MM.1S (cell line): ENCODE measurements around the gene EPHB1.

ENCODE experiments used
- DNase-seq: peaks from one replicate; pipeline ENCODE4 v3.0.0-alpha.2; 2015
- H2AFZ ChIP-seq: fragments of 300-600 bp; sonication (generic); 2 replicates; pipeline ENCODE4 v1.6.0; 2016; ENCODE audit warnings: antibody characterized with exemption, low read length
- H3F3A ChIP-seq: fragments of 300-600 bp; sonication (generic); 2 replicates; pipeline ENCODE4 v1.6.1; 2016; ENCODE audit warnings: mild to moderate bottlenecking, antibody characterized with exemption, low read length, moderate library complexity, mixed read lengths; ENCODE audit not compliant: insufficient read depth
- H3K27ac ChIP-seq: fragments of 300-600 bp; sonication (generic); 2 replicates; pipeline ENCODE4 v1.5.1; 2016; ENCODE audit warnings: mild to moderate bottlenecking, low read length
- H3K27me3 ChIP-seq: fragments of 300-600 bp; sonication (generic); replicated peaks from 2 replicates; pipeline ENCODE4 v1.6.0; 2016; ENCODE audit warnings: low read length; ENCODE audit not compliant: insufficient read depth
- H3K36me3 ChIP-seq: fragments of 300-600 bp; sonication (generic); replicated peaks from 2 replicates; pipeline ENCODE4 v1.6.1; 2016; ENCODE audit warnings: mild to moderate bottlenecking, low read length, mixed read lengths; ENCODE audit not compliant: insufficient read depth
- H3K4me1 ChIP-seq: fragments of 300-600 bp; sonication (generic); 2 replicates; pipeline ENCODE4 v1.6.1; 2016; ENCODE audit warnings: low read length, mixed read lengths
- H3K4me2 ChIP-seq: fragments of 300-600 bp; sonication (generic); 2 replicates; pipeline ENCODE4 v1.6.0; 2016; ENCODE audit warnings: low read depth, low read length
- H3K4me3 ChIP-seq: fragments of 300-600 bp; sonication (generic); 2 replicates; pipeline ENCODE4 v1.5.1; 2016; ENCODE audit warnings: low read length, mixed read lengths
- H3K79me2 ChIP-seq: fragments of 300-600 bp; sonication (generic); 2 replicates; pipeline ENCODE4 v1.6.1; 2016; ENCODE audit warnings: mixed run types, low read length, mixed read lengths
- H3K9ac ChIP-seq: fragments of 300-600 bp; sonication (generic); 2 replicates; pipeline ENCODE4 v1.6.1; 2016; ENCODE audit warnings: low read length, mixed read lengths
- H3K9me2 ChIP-seq: fragments of 300-600 bp; sonication (generic); replicated peaks from 2 replicates; pipeline ENCODE4 v1.6.1; 2016; ENCODE audit warnings: mild to moderate bottlenecking, low read length, mixed read lengths; ENCODE audit not compliant: insufficient read depth
- H3K9me3 ChIP-seq: fragments of 300-600 bp; sonication (generic); replicated peaks from 2 replicates; pipeline ENCODE4 v1.6.1; 2016; ENCODE audit warnings: mild to moderate bottlenecking, low read length, mixed read lengths; ENCODE audit not compliant: insufficient read depth
- H4K20me1 ChIP-seq: fragments of 300-600 bp; sonication (generic); 2 replicates; pipeline ENCODE4 v1.6.1; 2016; ENCODE audit warnings: mild to moderate bottlenecking, low read length, moderate library complexity, mixed read lengths; ENCODE audit not compliant: insufficient read depth
- EZH2 ChIP-seq: fragments of 300-600 bp; sonication (generic); optimal IDR thresholded peaks from 2 replicates; pipeline ENCODE3; 2017; ENCODE audit warnings: low read depth, mild to moderate bottlenecking, antibody characterized with exemption, low read length, mixed read lengths
- EZH2phosphoT487 ChIP-seq: fragments of 300-600 bp; sonication (generic); IDR thresholded peaks from 2 replicates; pipeline ENCODE4 v1.6.1; 2018; ENCODE audit warnings: antibody characterized with exemption, low read length
- TF ChIP-seq, protein P1 (sequence below): fragments of 300-600 bp; sonication (generic); IDR thresholded peaks from 2 replicates; pipeline ENCODE4 v1.5.1; 2016; ENCODE audit warnings: antibody characterized with exemption, low read length, mixed read lengths

The EPHB1 gene

DNA sequence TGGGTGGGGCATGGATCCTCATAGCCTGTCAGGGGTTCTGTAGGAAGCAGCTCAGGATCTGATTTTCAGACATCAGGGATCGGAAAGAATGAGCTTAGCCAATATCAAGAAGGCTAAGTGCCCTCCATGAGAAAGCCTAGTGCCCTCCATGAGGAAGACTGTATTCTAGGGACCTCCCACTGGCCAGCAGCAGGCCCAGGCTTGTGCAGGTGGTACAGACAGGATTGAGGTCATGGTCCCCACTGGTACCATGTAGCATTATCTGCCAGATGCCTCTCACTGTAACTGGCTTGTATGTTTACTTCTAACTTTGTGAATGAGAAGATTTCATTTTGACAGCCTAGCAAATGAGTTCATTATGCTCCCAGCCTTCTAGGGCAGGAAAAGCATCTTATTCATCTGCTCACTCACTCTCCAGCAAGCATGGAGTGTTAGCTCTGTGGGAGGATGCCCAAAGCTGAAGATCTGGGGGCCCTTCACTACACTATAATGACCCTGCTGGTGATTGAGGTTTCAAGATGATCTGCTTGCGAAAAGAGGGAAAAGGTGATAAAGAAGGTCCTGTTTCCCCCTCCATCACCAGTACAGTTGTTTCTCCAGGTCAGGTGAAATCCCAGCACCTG, 7.5 kb downstream of the EPHB1 start:
- no peaks in the 10 kb centered on the region for H4K20me1 ChIP-seq
- H3K4me3 ChIP-seq: no peak overlapping the region
- no peaks in the 10 kb centered on the region for H3K27me3 ChIP-seq
- H3K79me2 ChIP-seq: no peaks in the 10 kb centered on the region
- no peaks in the 10 kb centered on the region for H3K36me3 ChIP-seq
- DNase-seq: no peak
- H3K4me1 ChIP-seq: 0 out of 2 replicates have a peak, but pooled peaks cover 5% of the 10 kb centered on the region
- H3K27ac ChIP-seq: no peak overlapping the region
- no peak overlapping the region for H2AFZ ChIP-seq
- H3K9me2 ChIP-seq: no peaks in the 10 kb centered on the region
- H3K9me3 ChIP-seq: no peaks in the 10 kb centered on the region
- no peaks in the 10 kb centered on the region for H3F3A ChIP-seq
- no peak overlapping the region for H3K9ac ChIP-seq
- TF ChIP-seq, protein P1, sequence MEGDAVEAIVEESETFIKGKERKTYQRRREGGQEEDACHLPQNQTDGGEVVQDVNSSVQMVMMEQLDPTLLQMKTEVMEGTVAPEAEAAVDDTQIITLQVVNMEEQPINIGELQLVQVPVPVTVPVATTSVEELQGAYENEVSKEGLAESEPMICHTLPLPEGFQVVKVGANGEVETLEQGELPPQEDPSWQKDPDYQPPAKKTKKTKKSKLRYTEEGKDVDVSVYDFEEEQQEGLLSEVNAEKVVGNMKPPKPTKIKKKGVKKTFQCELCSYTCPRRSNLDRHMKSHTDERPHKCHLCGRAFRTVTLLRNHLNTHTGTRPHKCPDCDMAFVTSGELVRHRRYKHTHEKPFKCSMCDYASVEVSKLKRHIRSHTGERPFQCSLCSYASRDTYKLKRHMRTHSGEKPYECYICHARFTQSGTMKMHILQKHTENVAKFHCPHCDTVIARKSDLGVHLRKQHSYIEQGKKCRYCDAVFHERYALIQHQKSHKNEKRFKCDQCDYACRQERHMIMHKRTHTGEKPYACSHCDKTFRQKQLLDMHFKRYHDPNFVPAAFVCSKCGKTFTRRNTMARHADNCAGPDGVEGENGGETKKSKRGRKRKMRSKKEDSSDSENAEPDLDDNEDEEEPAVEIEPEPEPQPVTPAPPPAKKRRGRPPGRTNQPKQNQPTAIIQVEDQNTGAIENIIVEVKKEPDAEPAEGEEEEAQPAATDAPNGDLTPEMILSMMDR: no peak
- TF ChIP-seq EZH2phosphoT487: no peak
- no peak for TF ChIP-seq EZH2
- no peak overlapping the region for H3K4me2 ChIP-seq

DNA sequence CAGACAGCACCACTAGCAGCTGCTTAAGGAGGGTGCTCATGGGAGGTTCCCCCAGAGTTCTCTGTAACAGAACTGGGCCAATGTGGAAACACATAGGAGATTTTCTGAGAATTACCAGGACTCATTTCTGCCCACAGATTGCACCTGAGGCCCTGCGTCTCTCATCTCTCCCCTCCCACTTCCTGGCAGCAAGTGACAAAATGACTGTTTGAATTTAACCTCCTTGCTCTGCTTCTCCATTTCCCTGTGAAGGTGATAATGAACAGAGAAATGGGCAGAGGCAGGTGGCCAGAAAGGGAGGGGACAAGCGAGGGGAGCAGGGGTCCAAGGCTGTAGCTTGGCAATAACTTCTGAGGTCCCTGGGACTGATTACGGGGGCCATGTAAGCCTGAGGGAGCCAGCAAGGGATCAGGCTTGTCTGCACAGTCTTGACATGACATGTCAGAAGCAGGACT, 8.0 kb downstream of the EPHB1 start:
- no peak overlapping the region for H2AFZ ChIP-seq
- TF ChIP-seq EZH2phosphoT487 (no peak), EZH2 (no peak)
- TF ChIP-seq, protein P1: no peak
- no peaks in the 10 kb centered on the region for H3K79me2 ChIP-seq
- no peak for DNase-seq
- no peaks in the 10 kb centered on the region for H4K20me1 ChIP-seq
- no peak overlapping the region for H3K27ac ChIP-seq
- no peaks in the 10 kb centered on the region for H3F3A ChIP-seq
- no peak overlapping the region for H3K9ac ChIP-seq
- H3K27me3 ChIP-seq: no peaks in the 10 kb centered on the region
- no peaks in the 10 kb centered on the region for H3K9me3 ChIP-seq
- no peak overlapping the region for H3K4me3 ChIP-seq
- no peak overlapping the region for H3K4me2 ChIP-seq
- no peaks in the 10 kb centered on the region for H3K9me2 ChIP-seq
- 0 out of 2 replicates have a peak, but pooled peaks cover 5% of the 10 kb centered on the region for H3K4me1 ChIP-seq
- no peaks in the 10 kb centered on the region for H3K36me3 ChIP-seq

DNA sequence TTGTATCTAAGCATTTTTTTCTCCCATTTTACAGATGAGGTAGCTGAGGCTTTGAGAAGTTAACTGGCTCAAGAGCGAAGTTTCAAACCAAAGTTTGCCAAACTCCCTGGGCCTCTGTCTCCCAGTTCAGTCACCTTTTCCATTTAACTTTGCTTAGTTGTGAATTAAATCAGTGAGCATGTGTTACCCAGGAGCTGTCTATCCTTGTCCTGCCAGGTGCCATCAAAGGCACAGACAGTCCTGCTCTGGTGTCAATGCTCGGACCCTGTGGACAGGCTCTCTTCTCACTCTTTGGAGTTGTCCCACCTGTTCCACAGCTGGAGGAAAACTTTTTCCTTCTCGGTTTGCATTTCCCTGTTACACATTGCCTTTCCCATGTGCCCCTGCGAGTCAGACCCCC, 8.6 kb downstream of the EPHB1 start:
- no peak overlapping the region for H3K27ac ChIP-seq
- no peaks in the 10 kb centered on the region for H3K36me3 ChIP-seq
- no peak for DNase-seq
- H4K20me1 ChIP-seq: no peaks in the 10 kb centered on the region
- H3K4me2 ChIP-seq: no peak overlapping the region
- no peak overlapping the region for H3K9ac ChIP-seq
- no peaks in the 10 kb centered on the region for H3K9me3 ChIP-seq
- no peaks in the 10 kb centered on the region for H3K27me3 ChIP-seq
- 0 out of 2 replicates have a peak, but pooled peaks cover 5% of the 10 kb centered on the region for H3K4me1 ChIP-seq
- no peaks in the 10 kb centered on the region for H3K79me2 ChIP-seq
- no peak overlapping the region for H2AFZ ChIP-seq
- H3F3A ChIP-seq: no peaks in the 10 kb centered on the region
- no peaks in the 10 kb centered on the region for H3K9me2 ChIP-seq
- no peak overlapping the region for H3K4me3 ChIP-seq
- TF ChIP-seq EZH2: no peak
- TF ChIP-seq, protein P1: no peak
- no peak for TF ChIP-seq EZH2phosphoT487
